ENCODE data around the gene THAP7.

The THAP7 gene

GRCh38 chr22:21030621-21031544 lies 29.0 kb upstream of the THAP7 start:
- no peak for DNase-seq

DNA sequence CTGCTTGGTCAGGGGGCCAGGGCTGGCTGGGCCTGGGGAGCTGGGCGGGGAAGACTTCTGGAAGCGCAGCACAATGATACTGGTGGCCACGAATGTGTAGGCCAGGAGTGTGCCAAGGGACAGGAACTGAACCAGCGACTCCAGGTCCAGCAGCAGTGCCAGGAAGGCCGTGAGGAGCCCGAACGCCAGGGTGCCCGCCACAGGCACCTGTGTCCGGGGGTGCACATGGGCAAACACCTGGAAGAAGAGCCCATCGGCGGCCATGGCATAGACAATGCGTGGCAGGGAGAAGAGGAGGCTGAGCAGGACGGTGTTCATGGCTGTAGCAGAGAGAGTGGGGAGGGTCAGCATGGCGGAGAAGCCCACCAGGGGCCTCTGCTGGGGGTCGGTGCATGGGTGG lies 28.1 kb upstream of the THAP7 start:
- DNase-seq, result peak; percentile 35

- DNase-seq, result peak; percentile 35
Measured at GRCh38 chr22:21029486-21030025, 27.6 kb upstream of the THAP7 start.

DNA sequence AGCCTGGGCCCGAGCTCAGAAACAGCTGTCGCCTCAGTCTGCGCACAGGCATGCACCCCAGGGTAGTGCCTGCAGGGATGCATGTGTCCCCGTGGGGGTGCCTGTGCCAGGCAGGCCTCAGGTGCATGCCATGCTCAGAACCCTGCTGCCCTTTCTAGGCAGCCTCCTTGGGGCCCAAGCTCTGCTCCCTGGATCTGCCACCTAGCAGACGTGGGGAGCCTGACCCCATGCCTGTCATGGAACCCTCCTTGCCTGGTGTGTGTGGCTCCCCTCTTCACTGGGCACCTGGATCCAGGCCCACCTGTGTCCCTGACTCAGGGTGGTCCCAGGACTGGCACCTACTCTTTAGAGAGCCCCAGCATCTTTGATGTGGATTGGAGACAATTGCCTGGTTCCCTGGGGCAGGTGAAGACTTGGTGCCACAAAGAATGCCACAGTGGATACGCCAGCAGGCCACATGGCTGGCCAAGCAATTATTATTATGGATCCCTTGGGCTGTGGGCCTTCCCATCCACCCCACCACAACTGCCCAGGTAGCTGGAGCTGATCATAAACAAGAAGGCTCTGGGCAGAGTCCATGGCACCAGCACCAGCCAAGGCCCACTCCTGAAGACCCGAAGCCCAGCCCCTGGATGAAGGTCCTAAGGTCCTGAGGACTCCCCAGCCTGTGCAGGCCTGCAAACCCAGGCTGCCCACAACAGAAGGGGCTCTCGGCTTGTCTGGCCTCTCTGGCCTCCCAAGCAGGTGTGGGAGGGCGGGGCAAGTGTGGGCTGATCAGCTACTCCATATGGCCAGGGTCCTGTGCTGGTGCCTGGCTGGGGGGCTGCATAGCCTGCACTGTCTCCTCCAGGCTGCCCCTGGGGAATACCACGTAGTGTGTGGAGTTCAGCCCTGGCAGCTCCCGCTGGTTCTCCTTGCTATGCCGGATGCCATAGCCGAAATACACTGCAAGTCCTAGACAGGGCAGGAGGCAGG lies 26.6 kb upstream of the THAP7 start:
- peak; percentile 44 for DNase-seq

DNA sequence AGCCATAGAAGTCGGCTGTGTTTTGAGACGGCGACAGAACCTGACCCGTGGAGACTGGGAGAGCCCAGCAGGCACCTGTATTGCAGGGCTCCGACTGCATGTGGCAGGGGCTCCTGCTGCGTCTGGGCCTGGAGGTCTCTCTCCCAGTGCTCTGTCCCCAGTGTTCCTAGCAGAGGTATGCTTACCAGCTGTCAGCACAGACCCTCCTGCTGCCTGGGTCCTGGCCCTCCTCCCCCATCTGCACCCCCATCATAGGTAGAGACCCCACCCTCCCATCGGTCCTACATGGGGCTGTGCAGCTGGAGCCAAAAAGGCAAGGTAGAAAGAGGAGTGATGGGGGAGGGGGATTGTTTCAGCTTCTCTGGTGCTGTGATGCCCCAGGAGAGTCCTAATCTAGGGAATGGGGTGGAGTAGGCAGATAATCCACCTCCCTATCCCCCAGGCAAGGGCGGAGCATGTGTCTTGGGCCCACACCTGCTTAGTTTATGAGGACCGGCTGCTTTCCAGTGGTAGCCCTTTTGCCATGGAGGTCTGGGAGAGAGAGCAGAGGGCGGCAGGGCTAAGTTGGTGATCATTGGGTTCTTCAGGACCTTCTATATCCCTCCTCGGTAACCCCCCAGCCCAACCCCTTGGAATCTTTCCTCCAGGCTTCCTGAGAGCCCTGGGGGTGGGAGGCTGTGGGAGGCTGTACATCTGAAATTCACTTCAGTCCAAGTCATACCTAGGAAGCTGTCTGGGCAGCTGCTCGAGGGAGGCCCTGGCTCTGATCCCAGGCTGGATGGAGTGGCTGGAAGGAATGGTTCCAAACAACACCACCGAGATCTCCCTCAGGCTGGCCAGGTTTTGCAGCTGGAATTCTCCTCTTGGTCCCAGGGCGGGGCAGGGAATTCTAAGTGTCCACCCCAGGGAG lies 25.1 kb upstream of the THAP7 start:
- no peak for DNase-seq

- no peak for DNase-seq
Measured at GRCh38 chr22:21025763-21026755, 24.1 kb upstream of the THAP7 start.

GRCh38 chr22:21025266-21025665 lies 23.3 kb upstream of the THAP7 start:
- DNase-seq, result no peak

DNA sequence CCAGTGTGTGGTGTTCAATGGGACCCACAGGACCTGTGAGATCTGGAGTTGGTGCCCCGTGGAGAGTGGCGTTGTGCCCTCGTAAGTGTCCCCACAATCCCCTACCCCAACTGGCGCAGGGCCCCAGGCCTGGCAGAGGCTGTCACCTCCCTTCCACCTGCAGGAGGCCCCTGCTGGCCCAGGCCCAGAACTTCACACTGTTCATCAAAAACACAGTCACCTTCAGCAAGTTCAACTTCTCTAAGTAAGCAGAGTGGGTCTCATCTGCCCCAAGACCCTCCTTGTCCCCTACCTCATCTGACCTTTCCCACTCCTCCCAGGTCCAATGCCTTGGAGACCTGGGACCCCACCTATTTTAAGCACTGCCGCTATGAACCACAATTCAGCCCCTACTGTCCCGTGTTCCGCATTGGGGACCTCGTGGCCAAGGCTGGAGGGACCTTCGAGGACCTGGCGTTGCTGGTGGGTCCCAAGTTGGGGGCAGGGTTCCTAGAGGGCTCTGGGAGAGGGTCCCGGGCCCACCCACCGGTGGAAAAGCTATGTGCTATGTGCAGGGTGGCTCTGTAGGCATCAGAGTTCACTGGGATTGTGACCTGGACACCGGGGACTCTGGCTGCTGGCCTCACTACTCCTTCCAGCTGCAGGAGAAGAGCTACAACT lies 21.2 kb upstream of the THAP7 start:
- DNase-seq, result no peak

DNA sequence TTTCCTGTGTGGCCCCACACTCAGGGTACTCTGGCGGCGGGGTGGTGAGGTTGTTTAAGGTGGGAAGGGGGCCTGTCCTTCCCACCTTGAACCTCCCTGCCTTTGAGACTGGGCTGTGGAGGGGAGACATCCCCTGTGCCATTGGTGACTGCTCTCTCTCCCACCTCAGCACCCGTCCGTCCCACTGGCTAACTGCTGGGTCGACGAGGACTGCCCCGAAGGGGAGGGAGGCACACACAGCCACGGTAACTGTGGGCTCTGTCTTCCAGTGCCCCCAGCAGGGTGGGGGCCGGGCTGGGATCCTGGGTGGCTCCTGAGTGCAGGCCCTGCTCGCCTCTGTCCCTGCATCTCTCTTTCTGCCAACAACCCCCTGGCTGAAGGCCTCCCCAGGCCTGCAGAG lies 20.6 kb upstream of the THAP7 start:
- DNase-seq, result no peak

DNA sequence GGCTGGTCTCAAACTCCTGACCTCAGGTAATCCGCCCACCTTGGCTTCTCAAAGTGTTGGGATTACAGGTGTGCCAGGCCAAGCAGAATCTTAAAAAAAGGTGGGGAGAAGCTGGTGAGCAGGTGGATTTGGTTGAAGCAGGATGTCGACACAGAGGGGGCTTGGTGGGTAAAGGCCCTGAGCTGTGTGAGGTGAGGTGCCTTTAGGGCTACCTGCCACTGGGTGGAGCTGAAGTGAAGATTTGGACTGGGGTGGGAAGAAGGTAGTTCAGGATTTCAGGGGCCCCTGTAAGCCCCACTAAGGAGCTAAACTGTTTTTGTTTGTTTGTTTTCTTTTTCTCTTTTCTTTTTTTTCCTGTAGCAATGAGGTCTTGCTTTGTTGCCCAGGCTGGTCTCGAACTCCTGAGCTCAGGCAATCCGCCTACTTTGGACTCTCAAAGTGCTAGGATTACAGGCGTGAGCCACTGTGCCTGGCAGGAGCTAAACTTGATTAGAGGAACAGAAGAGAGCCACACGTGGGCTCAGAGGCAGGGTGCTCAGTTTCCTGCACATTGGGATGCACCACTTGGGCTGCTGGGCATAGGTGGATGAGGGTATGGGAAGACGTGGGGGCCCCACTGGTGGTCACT lies 19.0 kb upstream of the THAP7 start:
- DNase-seq, result no peak

GRCh38 chr22:21018314-21018713 lies 16.4 kb upstream of the THAP7 start:
- no peak for DNase-seq

GRCh38 chr22:21016644-21017420 lies 14.9 kb upstream of the THAP7 start:
- DNase-seq, result no peak

GRCh38 chr22:21015466-21016006 lies 13.6 kb upstream of the THAP7 start:
- no peak for DNase-seq

GRCh38 chr22:21014726-21015465 lies 13.0 kb upstream of the THAP7 start, which contains the start of gene P2RX6:
TSS of gene P2RX6 (plus strand) at chr22:21015165. CDS start at chr22:21015175, 10 bp downstream.
- DNase-seq, result peak; percentile 95

DNA sequence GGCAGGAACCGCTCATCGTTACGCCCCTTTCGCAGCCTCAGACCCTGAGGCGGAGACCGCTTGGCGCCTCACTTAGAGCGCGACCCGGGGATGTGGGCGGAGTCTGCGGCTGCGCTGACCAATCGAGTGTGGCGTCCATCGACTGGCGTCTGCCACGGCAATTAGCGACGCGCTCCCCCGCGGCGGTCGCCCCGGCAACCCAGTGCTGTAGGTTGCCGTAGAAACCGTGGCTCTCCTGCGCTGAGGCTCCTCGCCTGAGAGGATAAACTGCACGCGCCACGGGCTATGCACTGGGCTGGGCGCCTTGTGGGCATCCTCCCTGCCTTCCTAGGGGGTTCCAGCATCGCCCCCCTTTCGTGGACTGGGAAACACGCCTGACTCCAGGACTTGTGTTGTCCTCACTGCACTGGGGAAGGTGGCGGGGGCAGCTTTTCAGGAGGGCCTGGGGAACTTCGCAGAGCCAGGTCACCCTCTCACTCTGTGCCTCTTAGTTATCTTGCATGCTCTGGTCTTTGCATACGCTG lies 12.3 kb upstream of the THAP7 start:
- peak; percentile 98 for DNase-seq

DNA sequence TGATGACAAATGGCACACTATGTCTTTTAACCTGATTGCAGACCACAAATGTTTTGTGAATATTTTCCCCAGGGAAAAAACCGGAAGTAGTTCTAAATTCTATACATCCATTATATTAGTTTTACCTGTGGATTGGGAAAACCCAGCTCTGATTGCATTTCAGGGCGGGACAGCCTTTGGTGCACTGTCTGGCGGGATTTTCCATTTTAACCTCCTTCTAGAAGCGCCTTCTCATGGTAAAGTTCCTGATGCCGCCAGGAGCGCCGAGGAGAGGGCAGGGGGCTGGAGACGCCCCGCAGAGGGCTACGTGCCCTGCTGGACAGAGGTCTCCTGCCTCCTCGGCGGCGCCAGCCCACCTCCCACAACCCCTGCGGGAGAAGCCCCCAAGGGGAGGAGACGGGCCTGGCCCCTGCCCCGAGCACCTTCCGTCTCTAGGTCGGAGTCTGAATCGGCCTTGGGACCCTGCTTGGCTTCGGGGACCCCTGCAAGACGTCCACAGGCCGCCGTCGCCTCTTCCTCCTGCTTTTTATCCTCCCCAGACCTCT lies 11.8 kb upstream of the THAP7 start:
- DNase-seq, result no peak

Measured in islet precursor cell (in vitro differentiated cells).